WERI-Rb-1 (cell line): ENCODE measurements around the gene CACNG6.

ENCODE experiments used
- DNase-seq: peaks from one replicate; pipeline ENCODE4 v3.0.0-alpha.2; 2020
- H3K27ac ChIP-seq: fragments of 250-450 bp; sonication (Bioruptor Pico); 2 replicates; pipeline ENCODE4 v1.5.1; 2020; ENCODE audit warnings: mild to moderate bottlenecking, moderate library complexity
- H3K27me3 ChIP-seq: fragments of 250-450 bp; sonication (Bioruptor Pico); 2 replicates; pipeline ENCODE4 v1.5.1; 2021; ENCODE audit warnings: mild to moderate bottlenecking, low read depth, moderate library complexity; ENCODE audit not compliant: insufficient read depth, severe bottlenecking
- H3K36me3 ChIP-seq: fragments of 250-450 bp; sonication (Bioruptor Pico); 2 replicates; pipeline ENCODE4 v1.5.1; 2020; ENCODE audit warnings: mild to moderate bottlenecking, moderate library complexity
- H3K4me3 ChIP-seq: 2 replicates; pipeline ENCODE4 v1.5.1; 2011; ENCODE audit warnings: low read depth, mild to moderate bottlenecking, control low read depth, low read length
- H3K9me3 ChIP-seq: fragments of 250-450 bp; sonication (Bioruptor Pico); 2 replicates; pipeline ENCODE4 v1.5.1; 2021; ENCODE audit warnings: mild to moderate bottlenecking, moderate library complexity; ENCODE audit not compliant: severe bottlenecking
- TF ChIP-seq, protein P1 (sequence below): IDR thresholded peaks from 2 replicates; pipeline ENCODE4 v1.5.1; 2011; ENCODE audit warnings: low read depth, mild to moderate bottlenecking, control low read depth, inconsistent platforms, low read length

CACNG6 gene

DNA sequence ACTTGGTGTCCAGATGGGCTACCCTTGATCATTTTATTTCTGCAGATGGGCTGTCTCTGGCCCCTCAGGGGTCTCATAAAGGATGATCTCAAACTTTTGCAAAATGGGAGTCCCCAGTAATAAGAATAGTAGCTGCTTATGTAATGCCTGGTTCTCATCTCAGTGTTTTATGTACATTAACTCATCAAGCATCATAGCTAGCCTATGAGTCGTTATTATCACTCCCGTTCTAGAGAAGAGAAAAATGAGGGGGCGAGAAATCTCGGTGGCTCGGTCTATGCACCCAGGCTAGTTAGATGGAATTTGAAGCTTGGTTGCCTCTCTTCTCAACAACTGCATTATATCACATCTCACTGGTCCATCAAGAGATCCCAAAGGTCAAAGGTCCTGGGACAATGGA lies 3.4 kb downstream of the CACNG6 start:
- TF ChIP-seq, protein P1, sequence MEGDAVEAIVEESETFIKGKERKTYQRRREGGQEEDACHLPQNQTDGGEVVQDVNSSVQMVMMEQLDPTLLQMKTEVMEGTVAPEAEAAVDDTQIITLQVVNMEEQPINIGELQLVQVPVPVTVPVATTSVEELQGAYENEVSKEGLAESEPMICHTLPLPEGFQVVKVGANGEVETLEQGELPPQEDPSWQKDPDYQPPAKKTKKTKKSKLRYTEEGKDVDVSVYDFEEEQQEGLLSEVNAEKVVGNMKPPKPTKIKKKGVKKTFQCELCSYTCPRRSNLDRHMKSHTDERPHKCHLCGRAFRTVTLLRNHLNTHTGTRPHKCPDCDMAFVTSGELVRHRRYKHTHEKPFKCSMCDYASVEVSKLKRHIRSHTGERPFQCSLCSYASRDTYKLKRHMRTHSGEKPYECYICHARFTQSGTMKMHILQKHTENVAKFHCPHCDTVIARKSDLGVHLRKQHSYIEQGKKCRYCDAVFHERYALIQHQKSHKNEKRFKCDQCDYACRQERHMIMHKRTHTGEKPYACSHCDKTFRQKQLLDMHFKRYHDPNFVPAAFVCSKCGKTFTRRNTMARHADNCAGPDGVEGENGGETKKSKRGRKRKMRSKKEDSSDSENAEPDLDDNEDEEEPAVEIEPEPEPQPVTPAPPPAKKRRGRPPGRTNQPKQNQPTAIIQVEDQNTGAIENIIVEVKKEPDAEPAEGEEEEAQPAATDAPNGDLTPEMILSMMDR = no peak
- no peaks in the 10 kb centered on the region for H3K36me3 ChIP-seq
- DNase-seq = no peak
- no peaks in the 10 kb centered on the region for H3K9me3 ChIP-seq
- H3K4me3 ChIP-seq = no peak overlapping the region
- no peak overlapping the region for H3K27ac ChIP-seq
- no peaks in the 10 kb centered on the region for H3K27me3 ChIP-seq

DNA sequence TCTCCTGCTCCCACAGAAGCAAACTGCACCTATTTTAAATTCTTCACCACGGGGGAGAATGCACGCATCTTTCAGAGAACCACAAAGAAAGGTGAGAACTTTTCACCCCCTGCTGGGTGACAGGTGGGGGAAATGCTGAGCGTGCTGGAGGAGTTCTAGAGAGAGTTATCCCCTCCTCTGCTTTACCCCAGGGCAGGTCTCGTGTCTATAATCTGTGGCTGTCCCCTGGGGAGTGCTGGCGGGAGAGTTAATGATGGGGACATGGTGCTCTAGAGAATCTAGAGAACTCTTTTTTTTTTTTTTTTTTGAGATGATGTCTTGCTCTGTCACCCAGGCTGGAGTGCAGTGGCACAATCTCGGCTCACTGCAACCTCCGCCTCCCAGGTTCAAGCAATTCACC lies 6.8 kb downstream of the CACNG6 start:
- Histone ChIP-seq H3K27ac (no peak overlapping the region), H3K27me3 (no peaks in the 10 kb centered on the region), H3K4me3 (no peak overlapping the region), H3K9me3 (no peaks in the 10 kb centered on the region), H3K36me3 (no peaks in the 10 kb centered on the region)
- DNase-seq = no peak
- TF ChIP-seq, protein P1 = no peak

DNA sequence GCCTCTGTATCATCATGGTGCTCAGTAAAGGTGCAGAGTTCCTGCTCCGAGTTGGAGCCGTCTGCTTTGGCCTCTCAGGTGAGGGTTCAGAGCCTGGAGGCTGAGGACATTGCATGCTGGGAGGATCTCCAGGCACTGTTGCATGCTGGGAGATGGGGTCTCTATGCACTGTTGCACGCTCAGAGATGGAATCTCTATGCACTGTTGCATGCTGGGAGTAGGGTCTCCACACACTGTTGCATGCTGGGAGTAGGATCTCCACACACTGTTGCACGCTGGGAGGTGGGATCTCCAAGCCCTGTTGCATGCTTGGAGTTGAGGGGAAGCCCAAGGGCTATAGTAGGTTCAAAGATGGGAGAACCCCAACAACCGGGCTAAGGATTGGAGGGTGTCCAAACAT lies 8.3 kb downstream of the CACNG6 start:
- Histone ChIP-seq H3K36me3 (no peaks in the 10 kb centered on the region), H3K9me3 (no peaks in the 10 kb centered on the region), H3K4me3 (no peak overlapping the region), H3K27me3 (no peaks in the 10 kb centered on the region), H3K27ac (no peak overlapping the region)
- DNase-seq = no peak
- TF ChIP-seq, protein P1 = no peak

DNA sequence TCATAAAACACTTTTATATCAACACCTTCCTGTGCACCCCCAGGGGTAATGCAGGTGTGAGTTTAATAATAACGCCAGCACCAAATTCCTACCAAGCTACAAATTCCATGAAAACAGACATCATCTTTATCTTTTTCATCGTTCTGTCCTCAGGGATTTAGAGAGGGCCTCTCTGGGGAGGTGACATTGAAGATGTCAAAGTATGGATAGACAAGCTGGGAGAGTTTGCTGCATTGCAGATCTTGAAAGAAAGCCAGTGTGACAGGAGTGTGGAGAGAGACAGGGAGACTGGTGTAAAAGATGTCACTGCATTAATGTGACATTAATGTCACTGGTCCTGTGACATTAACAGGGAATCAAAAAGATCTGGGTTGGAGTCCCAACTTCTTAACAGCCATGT lies 10.1 kb downstream of the CACNG6 start:
- Histone ChIP-seq H3K27ac (no peak overlapping the region), H3K4me3 (no peak overlapping the region), H3K27me3 (no peaks in the 10 kb centered on the region), H3K9me3 (no peaks in the 10 kb centered on the region), H3K36me3 (no peaks in the 10 kb centered on the region)
- DNase-seq = no peak
- TF ChIP-seq, protein P1 = no peak

DNA sequence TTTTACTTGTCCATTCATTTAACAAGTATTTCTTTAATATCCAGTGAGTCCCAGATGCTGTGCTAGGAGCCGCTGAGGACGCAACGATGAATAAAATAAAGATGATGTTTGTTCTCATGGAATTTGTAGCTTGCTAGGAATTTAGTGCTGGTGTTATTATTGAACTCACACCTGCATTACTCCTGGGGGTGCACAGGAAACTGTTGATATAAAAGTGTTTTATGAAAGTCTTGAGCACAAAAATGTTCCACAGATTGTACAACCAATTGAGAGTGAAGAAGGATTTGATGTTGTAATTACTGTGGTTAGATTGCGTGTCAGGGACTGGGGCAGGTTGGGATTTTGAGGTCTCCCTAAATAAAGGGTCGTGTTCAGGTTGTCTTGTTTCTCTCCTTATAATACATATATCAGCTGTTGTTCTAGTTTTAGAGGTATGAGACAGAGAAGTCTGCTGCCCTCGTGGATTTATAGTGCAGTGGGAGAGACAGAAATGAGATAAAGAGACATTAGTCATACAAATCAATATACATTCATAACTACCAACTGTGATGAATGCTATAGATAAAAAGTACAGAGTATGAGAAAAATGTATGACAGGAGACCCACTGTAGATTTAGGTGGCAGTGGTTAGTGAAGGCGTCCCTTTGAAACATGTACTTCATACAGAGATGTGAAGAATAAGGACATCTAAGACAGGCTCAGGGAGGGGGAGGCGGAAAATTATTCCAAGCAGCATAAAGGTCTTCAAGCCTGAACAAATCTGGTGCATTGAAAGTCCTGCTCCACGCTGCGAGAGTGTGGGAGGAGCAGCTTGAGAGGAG lies 11.3 kb downstream of the CACNG6 start:
- Histone ChIP-seq H3K27me3 (no peaks in the 10 kb centered on the region), H3K4me3 (no peak overlapping the region), H3K9me3 (no peaks in the 10 kb centered on the region), H3K36me3 (no peaks in the 10 kb centered on the region), H3K27ac (no peak overlapping the region)
- no peak for DNase-seq
- TF ChIP-seq, protein P1 = no peak

DNA sequence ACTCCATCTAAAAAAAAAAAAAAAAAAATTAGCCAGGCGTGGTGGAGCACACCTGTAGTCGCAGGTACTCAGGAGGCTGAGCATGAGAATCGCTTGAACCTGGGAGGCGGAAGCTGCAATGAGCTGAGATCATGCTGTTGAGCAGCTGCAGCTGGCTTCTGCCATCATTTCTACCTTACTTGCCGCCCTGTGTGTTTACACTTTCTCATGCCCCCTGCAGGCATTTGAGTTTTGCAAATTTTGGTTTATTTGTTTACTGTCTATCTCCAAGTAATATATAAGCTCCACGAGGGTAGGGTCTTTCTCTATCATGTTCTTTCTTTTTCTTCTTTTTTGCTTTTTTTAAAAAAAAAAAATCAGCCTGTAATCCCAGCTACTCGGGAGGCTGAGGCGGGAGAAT lies 18.0 kb downstream of the CACNG6 start:
- Histone ChIP-seq H3K36me3 (no peaks in the 10 kb centered on the region), H3K27ac (no peak overlapping the region), H3K9me3 (no peaks in the 10 kb centered on the region), H3K4me3 (no peak overlapping the region), H3K27me3 (no peaks in the 10 kb centered on the region)
- no peak for DNase-seq
- TF ChIP-seq, protein P1 = no peak
